DND-41 (cell line): ENCODE measurements around the gene ELAVL1.

Source experiments
- ATAC-seq: fragments of 200-7000 bp; cut with Tn5 transposase; 3 replicates; pipeline ENCODE4 v1.9.1; 2021; ENCODE audit warnings: low read depth; ENCODE audit not compliant: insufficient read depth
- DNase-seq: peaks from one replicate; pipeline ENCODE4 v3.0.0-alpha.2; 2020
- H2AFZ ChIP-seq: 2 replicates; pipeline ENCODE4 v1.6.0; 2012; ENCODE audit warnings: low read depth, low read length
- H3K27ac ChIP-seq: 2 replicates; pipeline ENCODE4 v1.5.1; 2012; ENCODE audit warnings: low read length, inconsistent platforms
- H3K27me3 ChIP-seq: fragments of 200-600 bp; sonication (generic); 2 replicates; pipeline ENCODE4 v1.6.0; 2012; ENCODE audit warnings: low read length, mild to moderate bottlenecking, inconsistent platforms; ENCODE audit not compliant: insufficient read depth, poor library complexity
- H3K36me3 ChIP-seq: 2 replicates; pipeline ENCODE4 v1.5.1; 2012; ENCODE audit warnings: low read length, inconsistent platforms; ENCODE audit not compliant: insufficient read depth
- H3K4me1 ChIP-seq: 2 replicates; pipeline ENCODE4 v1.5.1; 2012; ENCODE audit warnings: mild to moderate bottlenecking, low read length; ENCODE audit not compliant: insufficient read depth
- H3K4me2 ChIP-seq: 2 replicates; pipeline ENCODE4 v1.6.0; 2012; ENCODE audit warnings: mild to moderate bottlenecking, moderate library complexity, low read length, inconsistent platforms; ENCODE audit not compliant: insufficient read depth
- H3K4me3 ChIP-seq, 2 experiments: fragments of 200-600 bp in 1 of 2; shearing (Covaris generic) in 1 of 2; 2 replicates each; pipeline ENCODE4 v1.5.1; 2012 to 2016; ENCODE audit warnings: inconsistent platforms in 2 of 2, low read length in 2 of 2, mild to moderate bottlenecking in 2 of 2, low read depth in 1 of 2, moderate library complexity in 1 of 2
- H3K79me2 ChIP-seq: 2 replicates; pipeline ENCODE4 v1.6.0; 2012; ENCODE audit warnings: low read length, inconsistent platforms; ENCODE audit not compliant: insufficient read depth
- H3K9ac ChIP-seq: 2 replicates; pipeline ENCODE4 v1.6.0; 2012; ENCODE audit warnings: low read depth, mild to moderate bottlenecking, inconsistent platforms, low read length, moderate library complexity
- H3K9me3 ChIP-seq: 2 replicates; pipeline ENCODE4 v1.5.1; 2012; ENCODE audit warnings: low read length, moderate library complexity, mild to moderate bottlenecking, inconsistent platforms; ENCODE audit not compliant: insufficient read depth, severe bottlenecking
- H4K20me1 ChIP-seq: 2 replicates; pipeline ENCODE4 v1.6.0; 2012; ENCODE audit warnings: low read length; ENCODE audit not compliant: insufficient read depth
- EZH2 ChIP-seq: IDR thresholded peaks from 3 replicates; pipeline ENCODE4 v1.6.1; 2012; ENCODE audit warnings: borderline replicate concordance, low read depth, mild to moderate bottlenecking, moderate library complexity, low read length, inconsistent platforms; ENCODE audit not compliant: severe bottlenecking
- TF ChIP-seq, protein P1 (sequence below): IDR thresholded peaks from 2 replicates; pipeline ENCODE4 v1.5.1; 2012; ENCODE audit warnings: borderline replicate concordance, low read length, moderate library complexity, mild to moderate bottlenecking; ENCODE audit not compliant: poor library complexity, severe bottlenecking; ENCODE audit errors: extremely low read depth

Gene ELAVL1

DNA sequence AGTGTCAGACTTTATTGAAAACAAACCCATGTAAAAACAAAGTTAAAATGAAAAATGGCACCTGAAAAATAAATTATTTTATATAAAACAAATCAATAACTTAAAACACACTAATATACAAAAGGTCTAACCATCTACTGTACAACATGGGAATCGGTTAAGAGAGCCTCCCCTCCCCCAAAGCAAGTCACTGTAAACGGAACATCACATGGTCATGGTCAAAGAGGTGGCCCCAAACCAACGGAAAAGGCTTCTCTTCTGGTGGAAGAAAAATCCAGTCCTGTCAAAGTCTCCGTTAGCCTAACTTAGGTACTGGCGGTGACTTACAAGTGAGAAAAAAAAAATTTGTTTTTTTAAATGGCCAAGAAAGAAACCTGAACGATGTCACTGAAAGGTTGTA is 46.2 kb downstream of the ELAVL1 start:
- no peak for TF ChIP-seq EZH2
- TF ChIP-seq, protein P1, sequence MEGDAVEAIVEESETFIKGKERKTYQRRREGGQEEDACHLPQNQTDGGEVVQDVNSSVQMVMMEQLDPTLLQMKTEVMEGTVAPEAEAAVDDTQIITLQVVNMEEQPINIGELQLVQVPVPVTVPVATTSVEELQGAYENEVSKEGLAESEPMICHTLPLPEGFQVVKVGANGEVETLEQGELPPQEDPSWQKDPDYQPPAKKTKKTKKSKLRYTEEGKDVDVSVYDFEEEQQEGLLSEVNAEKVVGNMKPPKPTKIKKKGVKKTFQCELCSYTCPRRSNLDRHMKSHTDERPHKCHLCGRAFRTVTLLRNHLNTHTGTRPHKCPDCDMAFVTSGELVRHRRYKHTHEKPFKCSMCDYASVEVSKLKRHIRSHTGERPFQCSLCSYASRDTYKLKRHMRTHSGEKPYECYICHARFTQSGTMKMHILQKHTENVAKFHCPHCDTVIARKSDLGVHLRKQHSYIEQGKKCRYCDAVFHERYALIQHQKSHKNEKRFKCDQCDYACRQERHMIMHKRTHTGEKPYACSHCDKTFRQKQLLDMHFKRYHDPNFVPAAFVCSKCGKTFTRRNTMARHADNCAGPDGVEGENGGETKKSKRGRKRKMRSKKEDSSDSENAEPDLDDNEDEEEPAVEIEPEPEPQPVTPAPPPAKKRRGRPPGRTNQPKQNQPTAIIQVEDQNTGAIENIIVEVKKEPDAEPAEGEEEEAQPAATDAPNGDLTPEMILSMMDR, result no peak
- Histone ChIP-seq H3K27me3 (no peaks in the 10 kb centered on the region), H3K9me3 (no peaks in the 10 kb centered on the region), H4K20me1 (peaks cover 8% of the 10 kb centered on the region; the same call in 1 of the 2 replicates), H3K4me2 (no peak overlapping the region), H3K4me3 (no peak overlapping the region), H3K9ac (no peak overlapping the region), H3K4me1 (no peaks in the 10 kb centered on the region), H3K79me2 (no peaks in the 10 kb centered on the region), H3K36me3 (peaks cover 50% of the 10 kb centered on the region), H2AFZ (no peak overlapping the region), H3K27ac (no peak overlapping the region)
- ATAC-seq (no peak), DNase-seq (no peak)

DNA sequence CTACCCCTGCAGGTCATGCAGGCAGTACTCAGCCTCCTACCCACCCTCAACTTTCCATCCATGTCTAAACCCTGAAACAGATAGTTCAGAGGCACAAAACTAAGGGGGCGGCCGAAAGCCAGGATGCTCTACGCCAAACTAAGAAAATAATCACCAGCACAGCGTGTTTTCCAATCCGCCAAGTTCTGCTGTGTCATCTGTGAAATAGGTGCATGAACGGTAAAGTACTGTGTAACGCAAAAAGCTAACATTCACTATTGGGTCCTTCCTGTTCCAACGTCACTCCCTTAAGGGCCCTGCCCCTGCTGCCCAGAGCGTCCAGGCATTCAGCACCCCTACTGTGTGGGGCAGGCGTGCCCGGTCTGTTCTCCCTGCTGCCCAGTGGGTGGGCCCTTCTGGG is 49.7 kb downstream of the ELAVL1 start:
- no peak overlapping the region for H3K27ac ChIP-seq
- DNase-seq (no peak), ATAC-seq (no peak)
- no peaks in the 10 kb centered on the region for H3K79me2 ChIP-seq
- no peaks in the 10 kb centered on the region for H3K27me3 ChIP-seq
- peaks cover 6% of the 10 kb centered on the region; the same call in 1 of the 2 replicates for H4K20me1 ChIP-seq
- no peak overlapping the region for H3K4me2 ChIP-seq
- H3K4me3 ChIP-seq, result no peak overlapping the region
- TF ChIP-seq EZH2, result no peak
- TF ChIP-seq, protein P1, result no peak
- no peak overlapping the region for H2AFZ ChIP-seq
- no peak overlapping the region for H3K9ac ChIP-seq
- H3K4me1 ChIP-seq, result no peaks in the 10 kb centered on the region
- H3K9me3 ChIP-seq, result no peaks in the 10 kb centered on the region
- peaks cover 18% of the 10 kb centered on the region for H3K36me3 ChIP-seq

DNA sequence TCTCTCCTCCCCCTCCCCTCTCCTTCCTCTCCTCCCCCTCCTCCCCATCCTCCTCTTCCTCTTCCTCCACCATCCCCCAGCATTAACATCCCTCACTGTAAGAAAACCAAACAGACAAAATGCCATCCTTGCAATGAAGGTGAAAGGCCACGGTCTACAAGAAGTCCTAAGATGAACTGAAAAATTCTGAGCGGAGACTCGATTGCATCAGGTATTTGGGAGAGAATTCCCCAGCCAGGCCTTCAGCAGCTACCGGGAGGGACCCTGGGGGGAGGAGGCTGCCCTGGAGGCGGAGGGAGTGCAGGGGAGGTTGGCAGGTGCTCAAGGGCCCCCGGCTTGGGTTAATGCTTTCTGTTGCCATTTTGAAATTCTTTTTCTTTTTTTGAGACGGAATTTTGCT is 51.9 kb downstream of the ELAVL1 start:
- Histone ChIP-seq H3K27me3 (no peaks in the 10 kb centered on the region), H3K79me2 (no peaks in the 10 kb centered on the region), H2AFZ (no peak overlapping the region), H3K9me3 (no peaks in the 10 kb centered on the region), H3K36me3 (peaks cover 5% of the 10 kb centered on the region; the same call in 1 of the 2 replicates), H3K9ac (no peak overlapping the region), H4K20me1 (no peaks in the 10 kb centered on the region; the same call in 1 of the 2 replicates), H3K4me2 (no peak overlapping the region), H3K4me3 (no peak overlapping the region), H3K4me1 (no peaks in the 10 kb centered on the region), H3K27ac (no peak overlapping the region)
- DNase-seq (no peak), ATAC-seq (no peak)
- no peak for TF ChIP-seq EZH2
- TF ChIP-seq, protein P1, result no peak

DNA sequence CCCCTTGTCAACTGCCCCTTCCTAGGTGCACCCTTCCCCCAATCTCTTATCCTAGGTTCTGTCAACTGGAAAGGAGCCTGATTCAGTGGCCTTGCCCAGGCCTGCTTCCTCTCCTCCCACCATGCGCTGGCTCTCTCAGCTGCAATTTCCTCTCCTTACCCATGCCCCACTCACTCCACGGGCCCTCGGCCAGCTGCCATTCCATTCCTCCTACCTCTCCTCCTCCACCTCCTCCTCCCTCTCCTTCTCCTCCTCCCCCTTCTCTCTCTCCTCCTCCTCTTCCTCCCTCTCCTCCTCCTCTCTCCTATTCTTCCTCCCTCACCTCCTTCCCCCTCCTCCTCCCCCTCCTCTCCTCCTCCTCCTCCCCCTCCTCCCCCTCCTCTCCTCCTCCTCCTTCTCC is 52.4 kb downstream of the ELAVL1 start:
- ATAC-seq, result no peak
- no peak overlapping the region for H3K4me2 ChIP-seq

More for the DNA sequence above, 52.4 kb downstream of the ELAVL1 start:
- DNase-seq, result no peak
- TF ChIP-seq EZH2, result no peak
- TF ChIP-seq, protein P1, result no peak
- no peaks in the 10 kb centered on the region for H3K4me1 ChIP-seq
- no peaks in the 10 kb centered on the region for H3K9me3 ChIP-seq
- no peak overlapping the region for H3K9ac ChIP-seq
- H3K36me3 ChIP-seq, result 0 out of 2 replicates have a peak, but pooled peaks cover under 1% of the 10 kb centered on the region
- H2AFZ ChIP-seq, result no peak overlapping the region
- H3K27me3 ChIP-seq, result no peaks in the 10 kb centered on the region
- H3K27ac ChIP-seq, result no peak overlapping the region
- no peaks in the 10 kb centered on the region for H3K79me2 ChIP-seq
- H3K4me3 ChIP-seq, result no peak overlapping the region
- no peaks in the 10 kb centered on the region for H4K20me1 ChIP-seq
